HG02973 (cell line): Measurements from ENCODE around the gene KLHL13.
"Not testable (repeated sequence)": the region's sequence is repeated elsewhere in the genome, so short reads cannot be mapped to it uniquely, and the experiment has no call there.

ENCODE experiments used
- ATAC-seq: cut with Tn5 transposase; IDR thresholded peaks from one replicate; pipeline ENCODE4 v1.9.1; 2021; ENCODE audit warnings: moderate library complexity; ENCODE audit not compliant: unreplicated experiment

The KLHL13 gene

DNA sequence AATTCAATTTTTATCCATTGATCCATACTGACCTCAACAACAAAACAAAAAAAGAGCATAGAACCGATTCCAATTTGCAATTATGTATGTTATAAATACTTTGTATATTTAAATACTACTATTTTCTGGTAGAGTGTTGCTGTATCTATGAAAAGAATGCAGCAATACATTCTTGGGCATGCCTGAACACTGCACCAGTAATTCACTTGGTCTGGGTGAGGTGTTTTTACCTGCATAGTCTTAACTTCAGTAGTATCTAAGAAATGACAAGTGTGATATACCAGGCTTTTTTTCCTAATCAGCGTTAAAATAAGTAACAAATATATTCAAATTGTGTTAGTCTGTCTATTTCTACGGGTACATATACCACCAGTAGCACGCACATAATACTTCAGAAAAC lies 120.2 kb downstream of the KLHL13 start:
- no peak for ATAC-seq

DNA sequence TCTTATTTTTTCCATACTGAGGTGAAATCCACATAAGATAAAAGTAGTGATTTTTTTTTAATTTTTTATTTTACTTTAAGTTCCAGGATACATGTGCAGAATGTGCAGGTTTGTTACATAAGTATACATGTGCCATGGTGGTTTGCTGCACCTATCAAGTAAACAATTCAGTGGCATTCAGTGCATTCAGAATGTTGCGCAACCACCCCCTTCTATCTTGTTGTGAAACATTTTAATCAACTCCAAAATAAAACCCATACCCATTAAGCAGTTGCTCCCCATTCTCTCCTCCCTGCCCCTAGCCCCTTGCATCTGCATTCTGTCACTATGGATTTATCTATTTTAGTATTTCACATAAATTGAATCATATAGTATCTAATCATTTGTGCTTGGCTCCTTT lies 121.2 kb downstream of the KLHL13 start:
- ATAC-seq: no peak

GRCh38 chrX:117992192-117992723 lies 124.4 kb downstream of the KLHL13 start:
- no peak for ATAC-seq

DNA sequence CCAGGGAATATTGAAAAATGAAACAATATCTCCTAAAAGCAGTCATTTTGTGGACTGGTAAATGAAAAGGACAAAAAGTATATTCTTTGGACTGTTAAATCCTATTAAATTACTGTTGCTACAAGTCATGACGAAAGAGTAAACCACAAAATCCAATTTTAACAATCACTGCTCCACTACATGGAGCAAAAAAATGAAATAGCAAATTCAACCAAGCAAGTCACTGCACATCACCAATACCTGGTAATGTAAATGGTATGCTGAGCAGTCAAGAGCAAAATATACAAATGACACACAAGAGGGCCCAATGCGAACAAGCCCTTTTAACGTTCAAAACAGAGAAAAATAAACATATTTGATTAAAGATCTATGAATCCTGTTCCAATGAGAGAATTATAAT lies 126.2 kb downstream of the KLHL13 start:
- ATAC-seq: no peak

DNA sequence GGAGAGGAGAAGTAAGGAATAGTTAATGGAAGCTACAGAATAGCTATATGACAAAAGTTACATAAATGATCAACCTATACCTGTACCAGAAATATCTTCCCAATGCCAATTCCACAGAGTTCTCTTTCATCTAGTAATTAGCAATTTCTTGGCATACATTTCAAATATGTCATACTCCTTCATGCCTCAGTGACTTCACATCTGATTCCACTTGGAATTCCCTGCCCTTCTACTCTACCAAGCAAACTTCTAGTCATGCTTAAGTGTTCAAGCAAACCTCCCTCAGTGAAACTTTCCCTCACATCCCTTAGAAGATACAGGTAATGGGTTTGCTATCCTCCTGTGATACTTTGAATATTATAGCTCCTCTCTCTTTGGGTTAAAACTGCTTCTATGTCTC lies 127.1 kb downstream of the KLHL13 start:
- ATAC-seq: no peak

- no peak for ATAC-seq
Observed at GRCh38 chrX:117987373-117987772, 129.2 kb downstream of the KLHL13 start.

- no peak for ATAC-seq
Observed at GRCh38 chrX:117985241-117985640, 131.4 kb downstream of the KLHL13 start.

DNA sequence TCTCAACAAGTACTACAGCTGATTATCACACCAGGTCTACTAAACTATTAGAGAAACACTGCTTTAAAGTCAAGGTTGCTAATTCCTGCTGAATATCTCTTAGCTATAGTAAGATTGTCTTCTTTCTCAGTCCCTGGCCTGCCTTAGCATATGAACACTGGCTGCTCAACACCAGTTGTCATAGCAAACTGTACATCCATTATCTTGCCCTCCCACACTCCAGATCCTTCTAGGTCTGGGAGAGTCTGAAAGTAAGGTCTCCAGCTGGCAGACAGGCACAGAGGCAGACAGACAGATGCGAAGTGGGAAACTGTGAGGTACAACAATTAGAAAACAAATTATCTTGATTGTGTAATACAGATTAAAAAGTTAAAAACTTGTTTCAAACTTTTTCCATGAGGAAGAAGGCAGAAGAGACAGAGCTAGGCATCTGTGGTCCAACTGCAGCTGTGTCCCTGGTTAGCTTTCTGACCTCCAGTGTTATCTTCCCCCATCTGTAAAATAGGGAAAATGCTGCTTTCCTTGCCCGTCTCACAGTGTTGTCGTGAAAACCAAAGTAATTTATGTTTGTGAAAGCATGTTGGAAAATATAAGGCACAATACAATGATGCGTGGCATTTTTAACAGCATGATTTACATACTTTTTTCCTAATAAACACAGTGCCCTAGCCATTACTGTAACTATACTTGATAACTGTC lies 133.8 kb downstream of the KLHL13 start:
- no peak for ATAC-seq

DNA sequence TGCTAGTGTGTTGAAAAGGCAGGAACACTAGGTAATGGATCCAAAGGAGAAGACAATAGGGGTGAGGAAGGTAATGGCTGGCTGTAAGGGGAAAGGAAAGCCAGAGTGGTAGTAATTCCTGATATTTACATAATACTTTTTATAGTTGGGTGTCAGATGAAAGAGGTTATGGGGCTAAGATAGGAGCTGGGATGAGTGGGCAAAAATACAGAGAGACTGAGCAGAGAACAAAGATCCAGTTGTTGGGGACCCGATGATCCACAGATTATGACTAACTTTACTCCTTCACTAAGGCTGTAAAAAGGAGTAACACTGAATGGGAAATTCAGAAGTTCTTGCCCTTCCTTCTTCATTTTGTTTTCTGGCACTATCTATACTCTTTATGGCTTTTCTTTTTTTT lies 138.2 kb downstream of the KLHL13 start:
- ATAC-seq: no peak

DNA sequence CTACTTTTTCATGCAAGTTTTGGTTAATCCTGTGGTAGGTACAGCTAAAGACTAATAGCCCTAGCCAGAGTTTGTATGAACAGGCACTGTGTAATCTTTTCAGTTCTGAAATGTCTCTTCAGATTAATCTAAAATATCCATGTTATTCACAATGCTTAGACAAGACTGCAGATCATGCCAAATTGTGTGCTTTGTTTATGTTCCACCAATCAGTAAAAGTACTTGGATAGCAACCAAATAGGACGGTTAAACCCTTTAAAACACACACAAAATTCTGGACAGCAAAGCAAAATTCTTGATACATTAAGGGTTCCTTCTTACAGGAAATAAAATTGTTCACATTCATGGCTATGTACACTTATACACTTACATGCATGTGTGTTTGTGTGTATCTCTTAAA lies 139.1 kb downstream of the KLHL13 start:
- no peak for ATAC-seq

DNA sequence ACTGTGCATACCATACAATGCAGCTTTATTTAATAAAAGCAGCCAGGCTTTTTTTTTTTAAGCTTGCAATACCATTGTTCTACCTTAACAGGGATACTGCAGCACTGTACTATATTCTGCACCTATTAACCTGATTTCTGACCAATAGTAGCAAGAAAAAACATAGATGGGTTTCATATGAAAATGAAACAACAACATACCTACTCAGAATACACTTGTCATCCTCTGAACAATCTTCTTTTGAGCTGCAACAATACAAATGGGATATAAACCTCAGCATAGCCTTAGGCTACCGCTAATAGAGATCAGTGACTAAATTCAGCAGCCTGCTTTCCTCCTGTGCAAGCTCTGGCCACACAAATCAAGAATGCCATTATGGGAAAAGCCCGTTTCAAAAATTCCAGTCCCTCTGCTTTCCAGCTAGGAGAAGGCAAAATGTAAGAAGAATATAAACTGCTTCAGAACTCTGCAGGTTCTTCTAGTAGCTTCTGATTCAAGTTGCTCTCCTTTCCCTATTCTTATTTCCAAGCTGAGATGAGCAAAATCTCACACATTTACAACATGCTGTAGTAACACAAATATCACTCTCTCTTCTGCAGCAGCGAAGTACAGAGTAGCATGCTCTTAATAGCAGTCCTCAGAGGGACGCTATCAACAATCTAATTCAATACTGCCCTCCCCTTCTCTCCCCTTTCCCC lies 143.4 kb downstream of the KLHL13 start:
- no peak for ATAC-seq

DNA sequence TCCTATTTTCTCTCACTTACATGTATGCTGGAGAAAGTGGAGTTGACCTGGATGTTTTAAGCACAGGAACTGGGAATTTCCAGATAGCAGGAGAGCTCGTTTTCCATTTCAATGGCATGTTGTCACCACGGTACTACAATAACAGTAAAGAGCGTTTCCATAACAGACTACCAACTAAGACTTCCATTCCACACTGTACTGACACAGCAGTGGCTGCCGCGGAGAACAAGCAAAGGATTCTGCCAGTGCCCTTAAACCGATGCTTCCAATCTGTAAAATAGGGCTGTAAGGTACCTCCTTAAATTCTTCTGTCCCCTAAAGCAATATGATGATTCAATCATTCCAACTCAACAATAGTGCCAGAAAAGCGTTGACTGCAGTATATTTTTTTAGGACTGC lies 143.9 kb downstream of the KLHL13 start:
- ATAC-seq: no peak

- ATAC-seq: no peak
Observed at GRCh38 chrX:117969782-117970181, 146.8 kb downstream of the KLHL13 start.

DNA sequence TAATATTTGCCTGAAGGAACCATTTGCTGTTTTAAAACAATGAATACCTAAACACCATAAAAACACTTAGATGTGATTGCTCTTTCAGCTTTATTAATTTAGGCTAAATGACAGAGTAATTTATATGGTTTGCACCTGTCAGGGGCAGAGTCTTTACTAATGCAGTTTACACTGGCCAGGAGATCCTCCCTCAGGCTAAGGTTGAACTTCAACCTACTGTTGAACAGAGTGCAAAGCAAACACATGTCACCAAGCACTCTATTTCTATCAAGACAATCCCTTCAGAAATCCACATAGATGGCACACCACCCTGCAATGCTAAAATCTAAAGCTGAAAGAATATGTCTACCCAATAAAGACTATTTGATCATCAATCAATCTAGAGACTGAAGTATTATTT lies 147.3 kb downstream of the KLHL13 start:
- no peak for ATAC-seq

DNA sequence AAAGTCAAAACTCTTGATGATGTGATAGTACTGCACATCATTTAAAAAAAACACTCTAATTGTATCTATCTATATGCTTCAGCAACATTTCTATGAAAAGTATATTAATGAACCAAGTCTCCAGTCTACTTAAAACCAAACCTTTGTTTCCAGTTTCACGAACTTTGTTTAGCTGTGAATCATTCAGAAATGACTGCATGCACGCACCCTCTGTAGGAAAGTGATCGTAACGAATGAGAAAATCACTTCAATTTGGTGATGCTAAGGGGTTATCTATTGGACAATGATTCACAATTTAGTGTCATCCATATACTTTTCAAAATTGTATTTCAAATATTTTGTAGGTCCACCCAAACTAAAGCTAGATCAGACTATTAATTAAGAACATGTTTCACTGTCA lies 157.6 kb downstream of the KLHL13 start:
- no peak for ATAC-seq

DNA sequence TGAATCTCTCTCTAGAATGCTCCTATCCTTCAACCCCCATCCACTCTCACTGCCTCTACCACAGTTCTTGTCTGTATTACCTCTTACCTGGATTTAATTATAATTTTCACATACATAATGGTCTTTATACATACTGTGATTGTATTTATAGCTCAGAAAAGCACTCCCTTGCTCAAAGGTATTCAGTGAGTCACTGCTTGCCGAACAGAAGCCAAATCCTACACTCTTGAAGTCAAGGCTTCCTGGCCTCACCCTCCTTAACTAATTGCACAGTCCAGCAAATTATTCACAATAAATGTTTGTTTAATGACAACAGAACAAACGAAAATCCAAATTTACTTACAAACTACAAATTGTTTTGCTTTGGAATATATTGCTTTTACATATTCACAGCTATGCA lies 159.5 kb downstream of the KLHL13 start:
- ATAC-seq: no peak

- not testable (repeated sequence) for ATAC-seq
Observed at GRCh38 chrX:117939296-117939695, 177.3 kb downstream of the KLHL13 start.

DNA sequence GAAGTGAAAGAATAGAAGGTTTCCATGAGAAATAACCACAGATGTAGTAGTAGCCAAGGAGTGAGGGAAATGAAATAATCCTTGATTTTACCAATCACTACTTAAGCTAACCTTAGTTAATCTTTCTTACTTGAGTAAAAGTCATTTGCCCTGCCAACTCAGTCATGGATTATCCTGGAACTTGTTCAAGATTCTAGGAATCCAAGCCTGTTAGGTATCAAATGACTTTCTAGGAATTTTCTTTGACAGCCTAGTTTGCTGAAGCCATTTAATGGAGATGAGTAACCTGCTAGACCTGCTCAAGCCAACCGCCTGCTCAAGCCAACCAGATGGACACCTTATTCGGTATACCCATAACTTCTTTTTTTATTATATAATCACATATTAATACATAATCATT lies 180.5 kb downstream of the KLHL13 start:
- no peak for ATAC-seq

DNA sequence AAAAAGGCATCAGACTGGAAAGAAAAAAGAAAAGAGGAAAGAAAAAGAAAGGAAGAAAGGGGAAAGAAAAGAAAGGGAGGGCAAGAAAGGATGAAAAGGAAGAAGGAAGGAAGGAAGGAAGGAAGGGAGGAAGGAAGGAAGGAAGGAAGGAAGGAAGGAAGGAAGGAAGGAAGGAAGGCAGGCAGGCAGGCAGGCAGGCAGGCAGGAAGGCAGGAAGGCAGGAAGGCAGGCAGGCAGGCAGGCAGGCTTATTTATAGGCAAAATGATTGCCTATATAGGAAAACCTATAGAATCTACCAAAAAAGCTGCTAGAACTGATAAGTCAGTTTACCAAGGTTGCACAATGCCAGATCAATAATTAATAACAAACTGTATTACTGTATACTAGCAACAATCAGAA lies 186.5 kb downstream of the KLHL13 start:
- not testable (repeated sequence) for ATAC-seq

- ATAC-seq: no peak
Observed at GRCh38 chrX:117919755-117920154, 196.9 kb downstream of the KLHL13 start.

- ATAC-seq: no peak
Observed at GRCh38 chrX:117910216-117910615, 206.4 kb downstream of the KLHL13 start.

DNA sequence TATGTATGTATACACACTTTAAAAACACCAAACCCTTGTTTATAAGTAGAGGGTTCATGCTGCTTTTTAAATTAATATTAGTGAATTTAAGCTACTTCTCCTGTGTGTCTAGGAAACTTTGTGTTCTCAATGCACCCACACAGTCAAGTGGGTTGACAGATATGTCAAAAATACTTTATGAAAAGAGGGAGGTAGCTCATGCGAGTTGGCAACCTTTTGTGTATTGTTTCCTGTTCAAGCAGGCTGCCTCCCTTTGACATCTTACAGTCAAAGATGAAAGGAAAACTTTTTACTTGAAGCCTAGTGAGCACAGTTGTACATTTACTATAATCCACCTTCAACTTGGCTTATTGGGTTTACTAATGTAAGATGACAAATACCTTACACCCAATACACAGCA lies 218.4 kb downstream of the KLHL13 start:
- ATAC-seq: no peak

- no peak for ATAC-seq
Observed at GRCh38 chrX:117895418-117895817, 221.2 kb downstream of the KLHL13 start.
